ENCODE measurements around the gene RNASE13. TPM values are rescaled to one million over a fixed set of nuclear protein-coding genes. Genes with fewer than 3 reads are reported as not detected.

The RNASE13 gene
- total RNA-seq, 1 experiment from 2014 or later = not detected

GRCh38 chr14:21033133-21033698 lies 1.4 kb downstream of the RNASE13 start:
- H3K36me3 ChIP-seq = no peaks in the 10 kb centered on the region
- H3K27me3 ChIP-seq = no peaks in the 10 kb centered on the region
- no peak for DNase-seq
- no peak overlapping the region for H3K4me3 ChIP-seq
- H3K9me3 ChIP-seq = no peaks in the 10 kb centered on the region

DNA sequence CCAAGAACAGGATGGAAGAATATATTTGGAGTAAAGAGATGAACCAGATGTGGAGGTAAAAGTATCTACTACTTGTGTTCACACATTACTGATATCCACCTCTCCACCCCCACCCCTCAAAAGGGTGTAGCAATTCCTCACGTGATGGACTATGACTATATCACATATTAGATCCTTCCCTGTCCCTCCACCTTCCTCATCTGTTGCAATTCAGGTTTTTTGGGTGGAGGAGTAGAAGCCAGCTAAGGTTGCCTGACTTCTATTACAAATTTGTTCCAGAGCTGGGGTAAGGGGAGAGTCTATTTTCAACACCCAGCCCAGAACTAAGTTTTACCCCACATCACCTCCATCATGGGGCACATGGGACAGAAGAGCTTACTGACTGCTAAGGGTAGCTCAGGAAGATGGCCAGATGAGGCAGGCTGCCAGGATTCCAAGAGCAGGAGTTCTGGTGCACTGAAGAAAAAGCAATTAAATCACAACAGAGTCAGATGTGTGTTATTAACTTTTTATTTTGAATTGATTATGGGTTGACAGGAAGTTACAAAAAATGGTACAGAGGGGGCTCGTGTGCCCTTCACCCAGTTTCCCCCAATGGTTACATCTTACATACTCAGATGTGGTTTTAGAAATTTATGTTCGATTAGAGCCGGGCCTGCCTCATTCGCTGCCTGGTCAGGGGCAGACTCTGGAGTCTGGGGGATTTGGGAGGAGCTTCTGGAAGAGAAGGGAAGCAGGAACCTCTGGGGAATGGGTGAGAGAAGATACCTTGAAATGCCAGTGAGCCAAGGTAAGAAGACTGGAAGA lies 2.1 kb downstream of the RNASE13 start:
- Histone ChIP-seq H3K9me3 (no peaks in the 10 kb centered on the region), H3K27me3 (no peaks in the 10 kb centered on the region), H3K36me3 (no peaks in the 10 kb centered on the region), H3K4me3 (no peak overlapping the region)
- DNase-seq = no peak

GRCh38 chr14:21030531-21030930 lies 4.1 kb downstream of the RNASE13 start:
- Histone ChIP-seq H3K36me3 (no peaks in the 10 kb centered on the region), H3K27me3 (no peaks in the 10 kb centered on the region), H3K4me3 (no peak overlapping the region), H3K9me3 (no peaks in the 10 kb centered on the region)
- no peak for DNase-seq

GRCh38 chr14:21029917-21030316 lies 4.7 kb downstream of the RNASE13 start, which contains the start of gene TPPP2:
TSS of gene TPPP2 (plus strand) at chr14:21030217. CDS start at chr14:21030582, 365 bp downstream.
- no peak for DNase-seq
- no peak within 1 kb of the TSS for H3K4me3 ChIP-seq
- H3K27me3 ChIP-seq = no peaks in the 10 kb centered on the region
- H3K9me3 ChIP-seq = no peaks in the 10 kb centered on the region
- no peaks in the 10 kb centered on the region for H3K36me3 ChIP-seq

- Histone ChIP-seq H3K27me3 (no peaks in the 10 kb centered on the region), H3K36me3 (no peaks in the 10 kb centered on the region)
- no peak for DNase-seq
Measured at GRCh38 chr14:21026988-21027315, 7.7 kb downstream of the RNASE13 start.

DNA sequence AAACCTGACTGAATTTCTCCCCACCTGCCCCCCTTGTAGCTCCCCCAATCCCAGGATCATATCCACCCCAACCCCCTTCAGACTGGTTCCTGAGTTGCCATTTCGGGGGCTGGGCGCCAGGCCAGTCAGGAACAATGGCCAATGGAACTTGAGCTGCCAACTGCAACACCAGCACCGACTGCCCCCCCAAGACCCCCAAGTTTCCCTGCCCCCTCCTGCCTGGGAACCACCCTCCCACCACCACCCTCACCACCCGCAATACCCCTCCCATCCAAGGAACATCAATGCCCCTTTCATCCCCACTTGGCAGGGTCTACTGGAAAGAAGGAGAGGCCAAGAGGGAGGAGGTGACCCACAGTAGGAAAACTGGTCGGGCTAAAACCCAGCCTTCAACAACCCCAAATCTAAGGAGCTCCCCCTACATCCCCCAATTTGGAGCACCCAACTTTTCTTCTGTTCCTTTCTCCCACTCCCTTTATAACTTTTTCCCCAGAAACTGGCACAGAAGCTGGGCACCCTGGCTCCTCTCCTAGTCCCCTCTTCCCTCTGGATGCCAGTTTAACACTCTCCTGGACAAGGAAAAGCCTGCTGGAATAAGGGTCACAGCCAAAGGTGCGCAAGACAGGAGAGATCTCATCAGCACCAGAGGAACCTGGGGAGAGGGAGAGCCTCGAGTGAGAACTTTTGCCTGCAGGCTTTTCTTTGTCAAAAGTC lies 8.2 kb downstream of the RNASE13 start:
- no peak for DNase-seq
- no peaks in the 10 kb centered on the region for H3K27me3 ChIP-seq
- H3K9me3 ChIP-seq = no peaks in the 10 kb centered on the region
- no peaks in the 10 kb centered on the region for H3K36me3 ChIP-seq
- H3K4me3 ChIP-seq = no peak overlapping the region

More at GRCh38 chr14:21026988-21027315, 7.7 kb downstream of the RNASE13 start:
- Histone ChIP-seq H3K4me3 (no peak overlapping the region), H3K9me3 (no peaks in the 10 kb centered on the region)

DNA sequence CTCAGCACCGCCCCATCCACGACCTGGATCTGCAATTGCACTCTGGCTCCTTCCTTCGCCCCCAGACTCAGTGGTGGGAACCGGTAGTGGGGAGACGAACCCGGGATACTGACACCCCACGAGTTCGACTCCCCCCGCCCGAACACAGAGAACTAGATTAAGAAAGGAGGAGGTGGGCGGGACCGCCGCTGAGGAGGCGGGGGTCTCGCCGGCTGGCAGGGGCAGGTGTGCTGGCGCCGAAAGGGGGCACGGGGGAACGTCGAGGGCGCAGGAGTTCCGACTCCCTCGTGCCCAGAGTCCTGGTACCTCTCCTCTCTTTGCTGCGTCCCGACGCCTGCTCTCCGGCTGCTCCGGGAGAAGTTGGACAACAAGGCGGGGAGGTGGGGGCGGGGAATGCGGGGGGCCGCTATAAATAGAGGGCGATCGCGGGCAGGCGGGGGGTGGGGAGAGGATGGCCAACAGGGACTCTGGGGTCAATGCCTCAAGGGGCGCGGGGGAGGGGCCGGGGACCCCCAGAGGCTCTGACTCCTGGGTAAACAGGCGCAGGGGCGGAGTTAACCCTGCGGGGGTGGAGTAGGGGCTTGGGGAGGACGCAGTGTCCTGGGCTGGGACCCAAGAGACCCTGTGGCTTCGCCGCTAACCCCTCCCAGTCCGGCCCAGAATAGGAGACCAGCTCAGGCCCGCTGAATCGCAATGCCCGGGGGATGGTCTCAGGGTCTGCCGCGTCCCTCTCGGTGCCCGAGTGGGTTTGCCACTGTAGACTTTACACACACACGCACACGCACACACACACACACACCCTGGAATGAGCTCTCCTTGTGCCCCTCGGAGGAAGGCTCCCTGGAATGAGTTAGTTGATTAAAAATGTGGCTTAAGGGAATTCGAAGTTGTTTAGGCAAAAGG lies 9.0 kb downstream of the RNASE13 start:
- H3K27me3 ChIP-seq = no peaks in the 10 kb centered on the region
- peak overlapping the region; percentile 53 for H3K4me3 ChIP-seq
- no peaks in the 10 kb centered on the region for H3K9me3 ChIP-seq
- no peak for DNase-seq
- H3K36me3 ChIP-seq = no peaks in the 10 kb centered on the region

GRCh38 chr14:21024585-21025370 lies 9.8 kb downstream of the RNASE13 start, which contains the start of gene NDRG2:
TSS of gene NDRG2 (minus strand) at chr14:21025061. CDS start at chr14:21023315, 1,746 bp downstream.
- DNase-seq = peak; percentile 53
- H3K9me3 ChIP-seq = no peaks in the 10 kb centered on the region
- no peaks in the 10 kb centered on the region for H3K36me3 ChIP-seq
- no peaks in the 10 kb centered on the region for H3K27me3 ChIP-seq
- H3K4me3 ChIP-seq = peak within 1 kb of the TSS; percentile 53

DNA sequence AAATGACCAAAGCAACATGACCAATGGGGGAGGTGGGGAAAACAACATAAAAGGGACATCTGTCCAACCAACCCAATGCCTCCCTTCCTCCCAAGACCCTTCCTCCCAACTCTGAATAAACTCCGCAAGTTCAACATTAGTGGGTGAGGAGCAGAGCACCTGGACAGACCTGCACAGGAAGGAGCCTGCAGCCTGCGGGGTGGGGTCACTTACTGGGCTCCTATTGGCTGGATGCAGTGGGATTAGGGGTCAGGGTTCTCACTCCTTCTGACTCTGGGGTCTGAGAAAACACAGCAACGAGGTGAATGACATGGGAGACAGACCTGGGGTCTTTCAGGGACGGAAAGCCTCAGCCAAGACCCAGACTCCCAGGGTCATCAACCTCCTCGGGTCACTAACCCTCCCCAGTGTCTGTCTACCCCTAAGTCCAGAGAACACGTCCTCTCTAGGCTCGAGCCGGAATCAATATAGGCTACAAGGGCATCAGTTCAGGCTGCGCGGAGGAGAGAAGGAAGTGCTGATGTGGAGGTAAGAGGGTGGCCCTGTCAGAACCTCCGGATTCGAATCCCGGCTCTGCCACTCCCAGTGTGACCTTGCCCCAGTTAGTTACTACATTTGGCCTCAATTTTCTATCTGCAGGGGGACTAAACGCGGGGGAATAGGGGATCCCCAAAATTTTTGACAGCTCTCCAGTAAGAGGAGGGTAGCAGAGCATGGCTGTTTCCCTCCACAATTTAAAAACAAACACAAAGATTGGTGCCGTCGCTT lies 10.6 kb downstream of the RNASE13 start:
- Histone ChIP-seq H3K27me3 (no peaks in the 10 kb centered on the region), H3K4me3 (peak overlapping the region; percentile 53)
- DNase-seq = no peak

DNA sequence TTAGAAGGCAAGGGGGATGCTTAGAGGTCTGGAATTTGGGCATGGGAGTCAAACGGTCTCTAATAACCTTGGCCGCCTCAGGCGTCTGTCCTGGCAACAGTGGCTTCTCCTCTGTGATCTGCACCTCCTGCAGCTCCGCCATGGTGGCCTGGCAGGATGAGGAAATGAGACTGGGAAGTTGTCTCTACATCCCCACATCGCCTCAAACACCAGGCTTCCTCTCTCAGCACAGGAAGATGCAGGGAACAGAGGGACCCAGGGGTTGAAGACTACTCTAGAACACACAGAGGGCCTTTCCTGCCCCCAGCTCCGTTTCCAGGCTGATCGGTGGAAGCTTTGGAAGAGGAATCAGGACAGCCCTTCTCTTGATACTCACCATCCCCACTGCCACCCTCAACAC lies 11.4 kb downstream of the RNASE13 start:
- DNase-seq = no peak
- Histone ChIP-seq H3K36me3 (no peaks in the 10 kb centered on the region), H3K9me3 (no peaks in the 10 kb centered on the region), H3K27me3 (no peaks in the 10 kb centered on the region), H3K4me3 (no peak overlapping the region)

More for the DNA sequence above, 10.6 kb downstream of the RNASE13 start:
- Histone ChIP-seq H3K36me3 (no peaks in the 10 kb centered on the region), H3K9me3 (no peaks in the 10 kb centered on the region)

GRCh38 chr14:21022686-21023085 lies 11.9 kb downstream of the RNASE13 start:
- no peaks in the 10 kb centered on the region for H3K27me3 ChIP-seq
- H3K36me3 ChIP-seq = no peaks in the 10 kb centered on the region
- H3K4me3 ChIP-seq = no peak overlapping the region
- DNase-seq = no peak
- H3K9me3 ChIP-seq = no peaks in the 10 kb centered on the region

DNA sequence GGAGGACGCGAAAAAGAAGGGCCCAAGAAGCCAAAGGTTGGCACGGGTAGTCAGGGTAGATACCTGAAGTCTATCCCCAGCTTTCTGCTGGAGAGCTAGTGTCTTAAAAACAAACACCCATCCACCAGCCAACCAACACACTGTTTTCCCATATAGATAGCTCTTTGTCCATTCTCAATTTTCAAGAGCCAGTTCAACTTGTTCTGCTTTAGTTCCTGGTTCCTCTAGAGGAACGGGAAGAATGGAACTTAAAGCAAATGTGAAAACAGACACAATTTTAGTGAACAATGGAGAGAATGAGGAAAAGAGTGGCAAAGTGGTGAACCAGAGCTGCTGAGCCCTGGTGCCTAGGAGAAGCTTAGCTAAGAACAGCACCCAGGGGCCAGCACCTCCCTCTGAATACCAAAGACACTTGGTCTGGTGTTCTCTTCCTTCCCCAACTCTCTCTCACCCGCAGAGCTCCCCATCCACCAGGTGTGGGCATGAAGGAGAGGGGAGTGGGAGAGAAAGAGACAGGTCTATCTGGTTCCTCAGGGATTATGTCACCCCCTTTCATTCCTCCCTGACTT lies 13.5 kb downstream of the RNASE13 start:
- Histone ChIP-seq H3K4me3 (no peak overlapping the region), H3K27me3 (no peaks in the 10 kb centered on the region), H3K36me3 (no peaks in the 10 kb centered on the region), H3K9me3 (no peaks in the 10 kb centered on the region)
- DNase-seq = no peak

DNA sequence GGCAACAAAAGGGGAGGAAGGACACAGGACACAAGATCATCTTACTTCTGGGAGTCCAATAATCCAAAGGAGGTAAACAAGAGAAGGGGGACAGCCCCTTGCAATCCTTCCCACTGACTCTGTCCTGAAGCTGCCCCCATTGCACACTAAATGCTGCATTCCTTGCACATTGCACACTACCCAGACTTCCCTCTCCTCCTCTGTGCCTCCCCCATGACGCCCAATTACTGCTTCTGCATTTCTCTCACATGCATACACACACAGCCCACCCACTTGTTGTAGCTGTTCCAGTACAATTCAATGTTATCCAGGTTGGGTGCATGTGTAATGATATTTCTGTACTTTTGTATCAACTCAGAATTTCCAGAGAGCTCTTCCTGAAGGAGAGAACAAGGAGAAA lies 15.2 kb downstream of the RNASE13 start:
- Histone ChIP-seq H3K9me3 (no peaks in the 10 kb centered on the region), H3K4me3 (no peak overlapping the region), H3K27me3 (no peaks in the 10 kb centered on the region), H3K36me3 (no peaks in the 10 kb centered on the region)
- DNase-seq = no peak

DNA sequence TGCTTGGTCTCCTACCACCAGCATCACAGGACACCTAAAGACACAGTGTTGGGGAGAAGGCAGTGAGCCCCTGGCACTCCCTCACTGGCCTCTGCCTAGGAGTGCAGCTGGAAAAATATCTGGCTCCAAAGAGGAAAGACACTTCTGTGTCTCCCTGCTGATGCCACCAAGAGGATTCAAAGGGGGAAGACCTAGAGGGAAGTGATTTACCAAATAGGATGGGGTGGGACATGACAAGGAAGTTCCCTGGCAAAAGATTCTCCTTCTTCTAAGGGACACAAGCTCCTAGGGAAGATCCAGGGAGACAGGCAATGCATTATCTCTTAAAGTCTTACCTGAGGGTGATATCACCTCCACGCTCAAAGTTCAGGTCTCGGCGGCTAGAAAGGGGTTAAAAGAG lies 15.8 kb downstream of the RNASE13 start:
- H3K27me3 ChIP-seq = no peaks in the 10 kb centered on the region

DNA sequence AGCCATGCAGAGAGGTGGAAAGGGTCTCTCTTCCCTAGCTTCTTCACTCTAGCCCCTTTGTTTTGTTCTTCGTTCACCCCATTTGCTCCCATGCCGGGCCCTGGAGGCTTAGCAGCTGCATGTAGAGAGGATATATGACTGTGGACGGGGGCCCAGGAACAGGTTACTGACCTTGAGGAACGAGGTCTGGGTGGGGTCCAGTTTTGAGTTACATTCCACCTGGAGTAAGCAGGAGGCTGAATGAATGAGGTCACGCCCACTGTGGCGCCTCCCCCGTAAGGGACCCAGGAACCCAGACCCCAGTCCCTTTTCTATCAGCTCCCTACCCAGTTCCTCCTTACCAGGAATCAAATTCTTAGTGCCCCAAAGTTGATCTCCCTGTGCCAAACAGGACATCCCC lies 16.3 kb downstream of the RNASE13 start:
- Histone ChIP-seq H3K9me3 (no peaks in the 10 kb centered on the region), H3K27me3 (no peaks in the 10 kb centered on the region), H3K36me3 (no peaks in the 10 kb centered on the region), H3K4me3 (no peak overlapping the region)
- no peak for DNase-seq

More for the DNA sequence above, 15.8 kb downstream of the RNASE13 start:
- H3K36me3 ChIP-seq = no peaks in the 10 kb centered on the region
- no peak overlapping the region for H3K4me3 ChIP-seq
- H3K9me3 ChIP-seq = no peaks in the 10 kb centered on the region
- no peak for DNase-seq

Measured in MG63 (cell line).